ENCODE data around the gene NSG1.

NSG1 gene

DNA sequence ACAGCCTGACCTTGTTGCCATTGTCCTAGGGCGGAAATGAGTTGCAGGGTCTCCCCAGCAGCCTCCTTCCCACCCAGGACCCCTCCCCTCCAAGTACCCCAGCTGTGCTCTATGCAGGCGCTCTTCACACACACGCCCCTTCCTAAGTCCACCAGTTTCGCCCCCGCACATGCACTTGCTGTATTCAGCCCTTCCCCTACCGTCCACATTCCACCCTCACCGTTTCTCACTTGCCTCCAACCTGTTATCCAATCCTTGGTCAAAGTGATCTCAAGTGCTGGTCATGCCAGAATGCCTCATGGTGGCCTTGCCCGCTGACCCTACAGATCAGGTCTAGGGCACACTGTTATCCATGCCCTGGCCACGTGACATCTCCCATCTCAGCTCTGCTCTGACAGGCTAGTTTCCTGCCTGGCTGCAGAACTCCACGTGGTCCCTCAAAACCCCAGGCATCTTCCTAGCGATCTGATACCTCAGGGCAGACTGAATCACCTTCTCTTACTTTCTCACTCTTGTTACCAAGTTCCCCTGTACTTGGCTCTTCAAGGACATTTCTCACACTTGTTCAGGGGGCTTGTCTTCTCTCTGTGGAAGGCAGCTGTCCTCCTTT is 39.7 kb downstream of the NSG1 start:
- Histone ChIP-seq H3K27me3 (ENCODE audit: insufficient read depth, low read length, poor library complexity) (no peaks in the 10 kb centered on the region), H3K4me1 (ENCODE audit: control insufficient read depth, low read depth, low read length) (peaks cover 7% of the 10 kb centered on the region), H3K23ac (ENCODE audit: low read length) (no peak overlapping the region), H3K4me3 (ENCODE audit: low read length) (no peak overlapping the region), H4K8ac (ENCODE audit: low read depth, low read length) (no peak overlapping the region), H3K56ac (ENCODE audit: low read length) (no peak overlapping the region), H2AK5ac (ENCODE audit: low read length) (no peak overlapping the region), H2BK5ac (ENCODE audit: low read length) (no peak overlapping the region), H3K18ac (ENCODE audit: low read length) (no peak overlapping the region), H4K5ac (ENCODE audit: low read length) (no peak overlapping the region), H3K36me3 (ENCODE audit: control insufficient read depth, insufficient read depth, low read length) (no peaks in the 10 kb centered on the region), H3K79me1 (ENCODE audit: low read length) (no peaks in the 10 kb centered on the region), H2BK120ac (ENCODE audit: low read depth, low read length) (no peak overlapping the region), H3K27ac (ENCODE audit: low read depth, low read length) (no peak overlapping the region), H3K9ac (ENCODE audit: low read length) (no peak overlapping the region), H2BK15ac (replicated peaks; ENCODE audit: low read depth) (no peak overlapping the region), H3K79me2 (ENCODE audit: control insufficient read depth, insufficient read depth, low read length) (no peaks in the 10 kb centered on the region), H3K4ac (ENCODE audit: low read depth, low read length) (no peak overlapping the region), H3K4me2 (ENCODE audit: low read length) (no peak overlapping the region)
- no CpG with 5 or more reads among the region's 11 CpGs for WGBS (ENCODE audit: extremely low coverage, insufficient coverage, low lambda C conversion rate)
- DNase-seq, result peak; percentile 36

DNA sequence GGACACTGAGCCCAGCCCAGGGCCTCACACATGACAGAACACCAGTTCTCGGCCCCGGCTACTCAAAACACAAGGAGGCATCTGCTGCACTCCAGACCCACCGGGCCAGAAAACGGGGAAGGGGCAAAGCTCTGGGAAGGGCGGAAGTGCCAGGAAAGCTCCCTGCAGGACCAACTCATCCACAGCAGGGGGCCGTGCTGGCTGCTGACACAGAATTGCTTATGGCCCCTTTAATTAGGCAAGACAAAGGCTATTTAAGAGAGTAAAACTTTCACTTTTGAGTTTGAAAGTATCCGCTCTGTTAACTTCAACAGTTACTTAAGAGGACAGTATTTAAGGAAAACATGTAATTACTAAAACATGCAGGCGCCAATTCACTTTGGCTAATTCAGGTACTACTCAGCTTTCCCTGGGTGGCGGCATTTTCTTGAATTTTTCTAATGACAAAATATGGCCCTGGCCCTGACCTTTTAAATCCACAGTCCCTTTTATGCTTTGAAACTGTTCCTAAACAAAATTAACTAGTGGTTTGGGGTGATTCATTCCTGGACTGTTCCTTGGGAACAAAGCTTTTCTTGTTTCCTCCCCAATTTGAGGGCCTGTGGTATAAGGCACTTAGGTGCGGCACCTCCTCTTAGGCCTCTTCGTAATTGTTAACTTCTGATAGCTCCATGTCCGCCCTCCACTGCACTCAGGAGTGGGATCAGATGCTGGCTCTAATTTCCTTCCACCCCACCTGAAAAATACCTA is 40.4 kb downstream of the NSG1 start:
- H2AK5ac ChIP-seq (ENCODE audit: low read length), result no peak overlapping the region
- no peak overlapping the region for H3K4me2 ChIP-seq (ENCODE audit: low read length)
- H3K79me1 ChIP-seq (ENCODE audit: low read length), result no peaks in the 10 kb centered on the region
- no peaks in the 10 kb centered on the region for H3K36me3 ChIP-seq (ENCODE audit: control insufficient read depth, insufficient read depth, low read length)
- H3K79me2 ChIP-seq (ENCODE audit: control insufficient read depth, insufficient read depth, low read length), result no peaks in the 10 kb centered on the region
- WGBS (ENCODE audit: extremely low coverage, insufficient coverage, low lambda C conversion rate), result no CpG with 5 or more reads among the region's 12 CpGs
- no peak overlapping the region for H3K18ac ChIP-seq (ENCODE audit: low read length)
- H3K4me1 ChIP-seq (ENCODE audit: control insufficient read depth, low read depth, low read length), result peaks cover 7% of the 10 kb centered on the region
- H2BK120ac ChIP-seq (ENCODE audit: low read depth, low read length), result no peak overlapping the region
- no peak overlapping the region for H3K9ac ChIP-seq (ENCODE audit: low read length)
- no peak overlapping the region for H4K8ac ChIP-seq (ENCODE audit: low read depth, low read length)
- no peak overlapping the region for H3K56ac ChIP-seq (ENCODE audit: low read length)
- H3K27me3 ChIP-seq (ENCODE audit: insufficient read depth, low read length, poor library complexity), result no peaks in the 10 kb centered on the region
- no peak overlapping the region for H3K4ac ChIP-seq (ENCODE audit: low read depth, low read length)
- H3K23ac ChIP-seq (ENCODE audit: low read length), result no peak overlapping the region
- no peak overlapping the region for H3K27ac ChIP-seq (ENCODE audit: low read depth, low read length)
- no peak overlapping the region for H4K5ac ChIP-seq (ENCODE audit: low read length)
- H2BK5ac ChIP-seq (ENCODE audit: low read length), result no peak overlapping the region
- H2BK15ac ChIP-seq (replicated peaks; ENCODE audit: low read depth), result no peak overlapping the region
- H3K4me3 ChIP-seq (ENCODE audit: low read length), result no peak overlapping the region
- peak; percentile 71 for DNase-seq

DNA sequence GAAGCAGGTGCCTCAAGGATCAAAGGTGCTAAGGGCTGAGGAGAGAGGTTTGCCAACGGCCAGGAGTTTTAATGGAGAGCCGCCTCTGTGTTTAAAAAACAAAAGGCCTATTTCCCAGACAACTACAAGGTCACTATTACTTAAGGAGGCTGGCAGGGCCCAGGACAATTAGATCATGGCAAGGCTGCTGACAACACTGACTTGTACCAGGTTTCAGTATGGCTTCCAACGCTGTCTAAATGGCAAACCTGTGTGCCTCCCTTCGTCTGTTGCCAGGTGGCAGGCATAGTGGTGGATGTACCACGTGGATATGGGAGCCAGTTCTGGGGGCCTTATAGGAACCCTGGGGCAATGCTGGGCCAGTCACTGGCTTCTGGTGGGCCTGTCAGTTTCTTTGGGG is 41.0 kb downstream of the NSG1 start:
- Histone ChIP-seq H3K23ac (ENCODE audit: low read length) (no peak overlapping the region), H3K36me3 (ENCODE audit: control insufficient read depth, insufficient read depth, low read length) (no peaks in the 10 kb centered on the region), H4K5ac (ENCODE audit: low read length) (no peak overlapping the region), H3K79me1 (ENCODE audit: low read length) (no peaks in the 10 kb centered on the region), H3K79me2 (ENCODE audit: control insufficient read depth, insufficient read depth, low read length) (no peaks in the 10 kb centered on the region), H3K4me1 (ENCODE audit: control insufficient read depth, low read depth, low read length) (peaks cover 7% of the 10 kb centered on the region), H3K9ac (ENCODE audit: low read length) (no peak overlapping the region), H2BK120ac (ENCODE audit: low read depth, low read length) (no peak overlapping the region), H3K27ac (ENCODE audit: low read depth, low read length) (no peak overlapping the region), H3K56ac (ENCODE audit: low read length) (no peak overlapping the region), H3K4ac (ENCODE audit: low read depth, low read length) (no peak overlapping the region), H4K8ac (ENCODE audit: low read depth, low read length) (no peak overlapping the region), H2AK5ac (ENCODE audit: low read length) (no peak overlapping the region), H3K18ac (ENCODE audit: low read length) (no peak overlapping the region), H3K4me2 (ENCODE audit: low read length) (no peak overlapping the region), H3K4me3 (ENCODE audit: low read length) (no peak overlapping the region), H2BK5ac (ENCODE audit: low read length) (no peak overlapping the region), H2BK15ac (replicated peaks; ENCODE audit: low read depth) (no peak overlapping the region), H3K27me3 (ENCODE audit: insufficient read depth, low read length, poor library complexity) (no peaks in the 10 kb centered on the region)
- no CpG with 5 or more reads among the region's 5 CpGs for WGBS (ENCODE audit: extremely low coverage, insufficient coverage, low lambda C conversion rate)
- DNase-seq, result no peak

DNA sequence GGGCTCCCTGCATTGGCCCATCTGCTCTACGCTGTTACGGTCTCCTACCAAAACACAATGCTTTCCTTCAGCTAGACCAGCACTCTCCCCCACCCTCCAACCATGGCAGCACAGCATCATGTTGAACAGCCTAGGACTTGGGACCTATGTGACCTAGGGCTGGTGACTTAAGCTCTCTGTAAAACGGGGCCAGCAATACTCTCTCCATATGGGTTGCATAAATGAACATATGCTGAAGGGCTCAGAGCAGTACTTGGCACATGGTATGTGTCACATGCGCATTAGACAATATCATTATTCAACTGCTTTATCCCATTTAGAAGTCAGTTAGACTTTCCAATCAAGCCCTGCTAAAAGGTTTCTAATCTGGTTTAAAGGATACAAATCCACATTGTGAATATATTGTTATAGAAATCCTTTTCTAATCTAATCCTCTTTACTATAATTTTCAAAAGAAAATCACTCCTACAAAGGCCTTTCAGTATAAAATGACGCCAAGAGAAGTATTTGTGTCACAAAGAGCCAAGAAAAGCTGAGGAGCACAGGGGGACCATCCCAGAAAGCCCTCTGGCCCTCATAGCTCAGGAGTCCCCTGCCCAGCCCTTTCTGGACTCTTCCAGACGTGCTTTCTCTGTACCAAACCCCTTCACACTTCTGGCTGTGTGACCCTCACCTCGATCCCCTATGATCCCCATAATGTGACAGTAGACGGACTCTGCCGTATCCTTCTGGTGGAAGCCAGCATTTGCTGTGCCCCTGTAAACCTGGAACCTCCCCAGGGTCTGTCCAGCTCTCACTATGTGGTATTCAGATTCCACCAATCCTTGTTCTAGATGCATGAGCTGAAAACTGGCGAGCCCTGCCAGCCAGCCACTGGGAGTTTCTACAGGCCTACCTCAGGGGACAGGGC is 42.3 kb downstream of the NSG1 start:
- no peak overlapping the region for H3K9ac ChIP-seq (ENCODE audit: low read length)
- no peaks in the 10 kb centered on the region for H3K79me2 ChIP-seq (ENCODE audit: control insufficient read depth, insufficient read depth, low read length)
- H3K4ac ChIP-seq (ENCODE audit: low read depth, low read length), result no peak overlapping the region

DNA sequence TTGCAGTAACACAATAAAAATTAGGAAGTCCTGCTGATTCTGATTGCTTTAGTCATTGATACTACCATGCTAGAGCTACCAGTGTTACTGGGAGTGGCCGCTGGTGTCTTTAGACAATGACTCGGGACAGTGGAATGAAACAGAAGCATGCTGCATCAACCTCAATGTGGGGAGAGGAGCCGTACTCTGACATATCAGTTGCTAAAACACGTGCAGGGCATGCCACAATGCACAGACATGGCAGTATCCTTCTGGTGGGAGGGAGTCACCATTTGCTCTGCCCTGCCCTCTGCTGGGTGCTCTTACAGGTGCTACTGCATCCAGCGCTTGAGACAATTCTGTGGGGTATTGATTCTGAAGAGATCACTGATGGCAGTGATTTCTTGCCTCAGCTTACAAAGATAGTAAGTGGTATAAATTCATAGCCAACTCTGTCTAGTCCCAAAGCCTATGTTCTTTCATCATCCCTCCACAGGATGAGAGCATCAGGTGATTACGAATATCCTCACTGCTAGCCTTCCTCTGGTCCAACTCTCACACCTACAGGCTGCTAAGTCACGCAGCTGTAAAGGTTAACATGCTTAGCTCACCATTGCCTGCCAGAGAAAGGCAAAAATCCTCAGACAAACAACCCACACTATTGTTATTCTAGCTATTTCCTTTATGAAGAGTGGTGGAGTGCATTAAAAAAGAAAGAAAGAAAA is 43.7 kb downstream of the NSG1 start:
- no peak overlapping the region for H3K27ac ChIP-seq (ENCODE audit: low read depth, low read length)
- H3K27me3 ChIP-seq (ENCODE audit: insufficient read depth, low read length, poor library complexity), result no peaks in the 10 kb centered on the region
- H3K4me3 ChIP-seq (ENCODE audit: low read length), result no peak overlapping the region
- H3K79me2 ChIP-seq (ENCODE audit: control insufficient read depth, insufficient read depth, low read length), result no peaks in the 10 kb centered on the region
- WGBS (ENCODE audit: extremely low coverage, insufficient coverage, low lambda C conversion rate), result no CpG with 5 or more reads among the region's 7 CpGs
- H3K36me3 ChIP-seq (ENCODE audit: control insufficient read depth, insufficient read depth, low read length), result no peaks in the 10 kb centered on the region
- H4K8ac ChIP-seq (ENCODE audit: low read depth, low read length), result no peak overlapping the region
- H4K5ac ChIP-seq (ENCODE audit: low read length), result no peak overlapping the region
- no peak overlapping the region for H3K9ac ChIP-seq (ENCODE audit: low read length)
- peaks cover 5% of the 10 kb centered on the region for H3K4me1 ChIP-seq (ENCODE audit: control insufficient read depth, low read depth, low read length)
- no peak overlapping the region for H2BK15ac ChIP-seq (replicated peaks; ENCODE audit: low read depth)
- H3K56ac ChIP-seq (ENCODE audit: low read length), result no peak overlapping the region
- H3K4ac ChIP-seq (ENCODE audit: low read depth, low read length), result no peak overlapping the region
- no peak overlapping the region for H3K18ac ChIP-seq (ENCODE audit: low read length)
- no peaks in the 10 kb centered on the region for H3K79me1 ChIP-seq (ENCODE audit: low read length)
- H2BK5ac ChIP-seq (ENCODE audit: low read length), result no peak overlapping the region
- no peak overlapping the region for H3K4me2 ChIP-seq (ENCODE audit: low read length)
- no peak overlapping the region for H2BK120ac ChIP-seq (ENCODE audit: low read depth, low read length)
- no peak overlapping the region for H3K23ac ChIP-seq (ENCODE audit: low read length)
- peak; percentile 84 for DNase-seq
- H2AK5ac ChIP-seq (ENCODE audit: low read length), result no peak overlapping the region

More for the DNA sequence above, 42.3 kb downstream of the NSG1 start:
- no peak overlapping the region for H3K4me3 ChIP-seq (ENCODE audit: low read length)
- H2BK120ac ChIP-seq (ENCODE audit: low read depth, low read length), result no peak overlapping the region
- no peak overlapping the region for H3K23ac ChIP-seq (ENCODE audit: low read length)
- DNase-seq, result no peak
- no peak overlapping the region for H3K18ac ChIP-seq (ENCODE audit: low read length)
- H2AK5ac ChIP-seq (ENCODE audit: low read length), result no peak overlapping the region
- no peaks in the 10 kb centered on the region for H3K27me3 ChIP-seq (ENCODE audit: insufficient read depth, low read length, poor library complexity)
- no peak overlapping the region for H3K56ac ChIP-seq (ENCODE audit: low read length)
- H3K36me3 ChIP-seq (ENCODE audit: control insufficient read depth, insufficient read depth, low read length), result no peaks in the 10 kb centered on the region
- H3K4me2 ChIP-seq (ENCODE audit: low read length), result no peak overlapping the region
- WGBS (ENCODE audit: extremely low coverage, insufficient coverage, low lambda C conversion rate), result no CpG with 5 or more reads among the region's 10 CpGs
- peaks cover 7% of the 10 kb centered on the region for H3K4me1 ChIP-seq (ENCODE audit: control insufficient read depth, low read depth, low read length)
- H2BK5ac ChIP-seq (ENCODE audit: low read length), result no peak overlapping the region
- no peaks in the 10 kb centered on the region for H3K79me1 ChIP-seq (ENCODE audit: low read length)
- no peak overlapping the region for H4K8ac ChIP-seq (ENCODE audit: low read depth, low read length)
- no peak overlapping the region for H3K27ac ChIP-seq (ENCODE audit: low read depth, low read length)
- H2BK15ac ChIP-seq (replicated peaks; ENCODE audit: low read depth), result no peak overlapping the region
- no peak overlapping the region for H4K5ac ChIP-seq (ENCODE audit: low read length)
